ENCODE results near the gene MDM2. TPM values are rescaled to one million over a fixed set of nuclear protein-coding genes. Genes with fewer than 3 reads are reported as not detected.

Gene MDM2
- total and polyA plus RNA-seq, 10 of the 15 experiments (the other 5 are each of a cell fraction or from before 2014, with no cell fraction given): 48.2 to 174 (median 85.0) TPM

- TF ChIP-seq SIX5 (IDR thresholded peaks at IDR 0.05; ENCODE audit: low read depth, low read length, severe bottlenecking): no peak
Observed at GRCh38 chr12:68876461-68876860, 68.5 kb downstream of the MDM2 start (continued).

- no peaks in the 10 kb centered on the region for H3K4me1 ChIP-seq (ENCODE audit: control insufficient read depth, insufficient read depth, low read length)
- H3K4me2 ChIP-seq (ENCODE audit: control insufficient read depth, insufficient read depth): no peak overlapping the region
- BruUV-seq (replicated peaks): no TSS peak
- 68% methylated on average over 4 of the region's 4 CpGs for WGBS (ENCODE audit: insufficient coverage, insufficient replicate concordance, low lambda C conversion rate, missing lambda C conversion rate)
- DNase-seq (ENCODE audit: low read depth, low spot score): no peak
- ChIA-PET SMC1A (ENCODE audit: uncharacterized antibody, unreplicated experiment) (no interaction called here), CTCF (interaction anchor here (0.7 to 1.2 kb wide), 2 partner anchors 193 to 602 kb away, joined by 3 read pairs; no protein-coding TSS in a partner anchor), RAD21 (ENCODE audit: unreplicated experiment) (no interaction called here), POLR2A (no interaction called here)
- no peaks in the 10 kb centered on the region for H4K20me1 ChIP-seq (ENCODE audit: control insufficient read depth, insufficient read depth)
- H3K27me3 ChIP-seq (replicated peaks in 1 of 2; ENCODE audit: control insufficient read depth in 2 of 2, insufficient read depth in 2 of 2, low read length in 1 of 2): no peaks in the 10 kb centered on the region
- no peak overlapping the region for H3K27ac ChIP-seq (ENCODE audit: control insufficient read depth, insufficient read depth)
- H3K9me3 ChIP-seq (replicated peaks; ENCODE audit: control insufficient read depth, insufficient read depth, low read length): no peaks in the 10 kb centered on the region
- no peaks in the 10 kb centered on the region for H3K79me2 ChIP-seq (ENCODE audit: control insufficient read depth, insufficient read depth, low read length)
- no peak for TF ChIP-seq ATF2 (IDR thresholded peaks at IDR 0.05; ENCODE audit: low read length)
- TF ChIP-seq RAD51 (IDR thresholded peaks at IDR 0.05): no peak
- TF ChIP-seq POLR2AphosphoS2 (IDR thresholded peaks at IDR 0.05; ENCODE audit: low read depth, low read length): no peak
- no peak for TF ChIP-seq CREB1 (IDR thresholded peaks at IDR 0.05; ENCODE audit: low read depth)
- TF ChIP-seq CHD4 (IDR thresholded peaks at IDR 0.05): no peak
- TF ChIP-seq SRF (IDR thresholded peaks at IDR 0.05; ENCODE audit: low read depth in 2 of 2, low read length in 2 of 2): no peak
- TF ChIP-seq SMARCA5 (IDR thresholded peaks at IDR 0.05): no peak
- no peak for TF ChIP-seq MAX (IDR thresholded peaks at IDR 0.05; ENCODE audit: low read depth, low read length)
- no peaks in the 10 kb centered on the region for H3K36me3 ChIP-seq (ENCODE audit: control insufficient read depth in 2 of 2, insufficient read depth in 2 of 2, low read length in 1 of 2)
- H3K9ac ChIP-seq (ENCODE audit: control insufficient read depth, insufficient read depth, low read length): no peak overlapping the region
- no peak overlapping the region for H2AFZ ChIP-seq (ENCODE audit: control insufficient read depth, low read depth, low read length)
- ATAC-seq: no peak
- in situ Hi-C loops (cut with MboI): no loop called here
- FAIRE-seq: no peak
- no peak overlapping the region for H3K4me3 ChIP-seq
- intact Hi-C loops (cut with micrococcal nuclease; ENCODE audit: unreplicated experiment): no loop called here
Observed at GRCh38 chr12:68877583-68877982, 69.6 kb downstream of the MDM2 start.

Data from GM12878 (cell line).